Stimulated activated CD4-positive, alpha-beta T cell treated with anti-CD3 and anti-CD28 coated beads, Interleukin-15, amount 100 ng/mL, for 24 hours (primary cell): ENCODE measurements around the gene MYH6.

Experiments used
- DNase-seq: peaks from one replicate; pipeline ENCODE4 v3.0.0-alpha.2; 2020

MYH6 gene

GRCh38 chr14:23353433-23353780, 54.7 kb downstream of the MYH6 start:
- DNase-seq = no peak

GRCh38 chr14:23352506-23353432, 55.3 kb downstream of the MYH6 start, which contains the start of gene SLC22A17:
SLC22A17 (minus strand) TSS chr14:23352887.
- DNase-seq = peak; percentile 74

GRCh38 chr14:23351681-23352505, 56.2 kb downstream of the MYH6 start:
- DNase-seq = peak; percentile 21

- DNase-seq = no peak
These were observed 58.8 kb downstream of the MYH6 start for GRCh38 chr14:23349156-23349845.

- no peak for DNase-seq
These were observed 59.8 kb downstream of the MYH6 start for GRCh38 chr14:23348297-23348655.

GRCh38 chr14:23347406-23348296, 60.4 kb downstream of the MYH6 start:
- DNase-seq = no peak

GRCh38 chr14:23346693-23347405, 61.2 kb downstream of the MYH6 start:
- DNase-seq = no peak

GRCh38 chr14:23345987-23346692, 61.9 kb downstream of the MYH6 start:
- no peak for DNase-seq

- DNase-seq = no peak
These were observed 63.6 kb downstream of the MYH6 start for GRCh38 chr14:23344481-23344880.

- no peak for DNase-seq
These were observed 68.4 kb downstream of the MYH6 start for GRCh38 chr14:23339506-23340268.

GRCh38 chr14:23335623-23336022, 72.5 kb downstream of the MYH6 start:
- DNase-seq = no peak
